Measurements from ENCODE around the gene IL17REL.

IL17REL gene

DNA sequence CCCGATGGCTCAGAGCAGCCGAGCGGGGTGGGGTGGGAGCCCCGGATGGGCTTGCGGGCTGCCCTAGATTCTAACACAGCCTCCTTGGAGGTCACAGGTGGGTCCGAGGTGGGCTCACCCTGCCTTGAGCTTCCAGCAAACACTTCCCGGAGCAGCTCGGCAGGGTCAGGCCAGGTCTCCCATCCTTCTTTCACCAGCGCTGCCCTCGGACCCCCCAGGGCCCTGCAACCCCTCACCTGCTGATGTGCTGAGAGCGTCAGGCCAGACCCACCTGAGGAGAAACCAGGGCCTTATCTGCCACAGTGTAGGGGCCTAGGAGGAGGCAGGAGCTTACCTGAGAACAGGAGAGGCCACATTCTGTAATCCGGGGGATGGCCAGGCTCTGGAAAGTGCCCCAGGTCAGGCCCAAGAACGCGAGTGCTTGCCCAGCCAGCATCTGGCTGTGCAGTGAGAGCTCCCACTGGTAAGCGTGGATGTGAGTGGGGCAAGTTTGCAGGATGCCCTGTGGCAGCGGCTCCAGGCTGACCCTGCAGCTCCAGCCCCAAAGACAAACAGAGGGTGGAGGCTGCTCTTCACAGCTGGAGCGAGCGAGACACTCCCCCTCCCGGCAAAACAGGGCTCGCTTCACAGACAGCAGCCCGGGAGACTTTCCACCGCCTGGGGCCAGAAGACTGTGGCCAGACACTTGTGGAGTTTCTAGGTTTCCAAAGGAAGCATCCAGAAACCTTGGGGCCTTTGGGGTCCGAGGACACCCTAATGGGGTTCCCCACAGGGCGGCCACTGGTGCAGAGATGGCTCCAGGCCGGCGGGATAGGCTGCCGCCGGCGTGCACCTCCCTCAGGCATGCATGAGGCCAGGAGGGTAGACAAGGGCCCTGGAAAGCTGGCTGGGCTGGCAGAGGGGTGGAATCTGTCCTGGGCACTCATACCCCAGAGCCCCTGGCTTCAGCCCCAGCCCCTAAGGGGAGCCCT, at the start of gene IL17REL:
TSS of gene IL17REL (minus strand) at position 555 of the 971 bp plus-strand sequence. CDS start at position 436, 119 bp downstream.
- DNase-seq (ENCODE audit: low read depth in 2 of 3, low spot score in 1 of 3): no peak

DNA sequence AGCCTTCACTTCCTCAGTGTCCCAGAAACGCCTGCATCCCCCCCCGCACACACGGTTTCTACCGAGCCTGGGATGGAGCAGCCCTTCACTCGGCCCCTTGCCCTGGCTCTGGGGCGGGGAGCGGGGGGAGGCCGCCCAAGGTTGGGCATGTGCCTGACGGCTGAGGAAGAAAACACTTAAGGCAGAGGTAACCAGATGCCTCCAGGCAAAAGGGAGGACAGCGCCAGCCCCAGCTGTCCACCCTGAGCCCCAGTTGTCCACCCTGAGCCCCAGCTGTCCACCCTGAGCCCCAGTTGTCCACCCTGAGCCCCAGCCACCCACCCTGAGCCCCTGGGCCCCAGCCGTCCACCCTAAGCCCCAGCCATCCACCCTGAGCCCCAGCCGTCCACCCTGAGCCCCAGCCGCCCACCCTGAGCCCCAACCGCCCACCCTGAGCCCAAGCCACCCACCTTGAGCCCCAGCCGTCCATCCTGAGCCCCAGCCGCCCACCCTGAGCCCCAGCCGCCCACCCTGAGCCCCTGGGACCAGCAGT, 49.3 kb upstream of the IL17REL start:
- DNase-seq (ENCODE audit: low read depth in 2 of 3, low spot score in 1 of 3): no peak

DNA sequence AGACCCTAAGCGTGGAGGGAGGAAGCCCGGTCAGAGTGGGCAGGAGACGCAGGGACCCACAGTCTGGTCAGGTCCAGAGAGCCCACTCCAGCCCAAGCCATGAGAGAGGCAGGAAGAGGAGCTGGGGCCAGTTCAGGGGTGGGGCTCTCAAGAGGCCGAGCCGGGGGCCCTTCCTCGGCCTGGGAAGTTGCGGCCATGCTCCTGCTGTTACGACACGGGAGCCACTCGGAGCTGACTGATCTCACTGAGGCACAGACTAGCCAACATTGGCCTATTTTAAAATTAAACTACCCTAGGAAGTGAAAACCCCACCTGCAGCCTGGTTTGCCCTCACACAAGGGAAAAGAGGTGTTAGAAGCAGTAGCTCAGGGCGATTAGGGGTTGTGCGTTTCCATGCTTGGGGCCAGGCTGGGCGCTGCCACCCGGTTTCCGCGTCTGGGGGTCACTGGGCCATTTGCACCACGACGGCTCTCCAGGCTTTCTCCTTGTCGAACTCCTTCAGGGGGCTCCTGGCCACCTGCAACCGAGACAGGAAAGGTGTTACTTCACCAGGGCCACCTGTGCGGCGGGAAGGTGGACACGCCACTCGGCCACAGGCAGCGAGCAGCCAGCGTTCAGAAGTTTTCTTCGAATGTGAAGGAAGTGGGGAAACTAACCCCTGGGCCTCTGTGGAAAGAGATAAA, 48.7 kb upstream of the IL17REL start:
- no peak for DNase-seq (ENCODE audit: low read depth in 2 of 3, low spot score in 1 of 3)

DNA sequence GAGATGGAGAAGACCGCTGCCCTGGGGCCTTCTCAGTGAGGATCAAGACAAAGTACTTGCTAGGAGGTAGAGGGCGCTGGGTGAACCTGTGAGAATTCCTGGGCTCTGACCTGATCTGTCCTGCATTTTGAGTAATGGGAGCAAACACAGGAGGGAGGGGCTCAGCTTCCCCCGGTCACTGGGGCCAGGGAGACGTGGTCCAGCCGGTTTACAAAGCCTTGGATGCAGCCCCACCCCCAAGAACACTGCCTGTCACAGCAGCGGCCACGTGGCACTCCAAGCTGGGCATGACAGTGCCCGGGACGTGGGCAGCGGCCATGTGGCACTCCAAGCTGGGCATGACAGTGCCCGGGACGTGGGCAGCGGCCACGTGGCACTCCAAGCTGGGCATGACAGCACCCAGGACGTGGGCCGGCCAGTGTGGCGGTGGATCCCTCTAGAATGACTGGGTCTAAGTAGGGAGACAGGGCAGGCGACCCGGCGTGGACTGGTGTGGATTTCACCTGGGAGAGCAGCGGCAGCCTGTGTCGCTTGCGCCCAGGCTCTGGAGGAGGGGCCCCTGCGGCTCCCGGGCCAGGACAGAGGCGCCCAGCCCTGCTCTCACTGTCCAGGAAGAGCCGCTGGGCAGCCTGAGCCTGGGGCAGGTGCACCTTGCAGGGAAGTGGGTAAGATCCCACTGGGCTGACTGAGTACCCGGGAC, 48.0 kb upstream of the IL17REL start:
- DNase-seq (ENCODE audit: low read depth in 2 of 3, low spot score in 1 of 3): no peak

DNA sequence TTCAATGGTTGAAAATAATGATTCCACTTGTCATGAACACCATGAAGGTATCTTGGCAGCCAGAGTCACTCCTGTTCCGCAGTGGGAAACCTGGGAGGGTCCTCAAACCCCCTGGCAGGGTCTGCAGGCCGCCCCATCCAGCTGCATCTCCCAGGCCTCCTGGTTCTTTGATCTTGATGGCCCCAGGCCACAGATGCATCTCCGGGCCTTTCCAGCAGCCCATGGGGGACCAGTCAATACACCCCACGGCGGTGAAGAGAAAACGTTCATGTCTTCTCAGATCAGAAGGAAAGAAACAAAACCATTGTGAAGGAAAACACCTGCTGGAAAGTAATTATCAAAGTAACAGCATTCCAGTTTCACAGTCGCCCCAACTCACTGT, 47.3 kb upstream of the IL17REL start:
- no peak for DNase-seq (ENCODE audit: low read depth in 2 of 3, low spot score in 1 of 3)

DNA sequence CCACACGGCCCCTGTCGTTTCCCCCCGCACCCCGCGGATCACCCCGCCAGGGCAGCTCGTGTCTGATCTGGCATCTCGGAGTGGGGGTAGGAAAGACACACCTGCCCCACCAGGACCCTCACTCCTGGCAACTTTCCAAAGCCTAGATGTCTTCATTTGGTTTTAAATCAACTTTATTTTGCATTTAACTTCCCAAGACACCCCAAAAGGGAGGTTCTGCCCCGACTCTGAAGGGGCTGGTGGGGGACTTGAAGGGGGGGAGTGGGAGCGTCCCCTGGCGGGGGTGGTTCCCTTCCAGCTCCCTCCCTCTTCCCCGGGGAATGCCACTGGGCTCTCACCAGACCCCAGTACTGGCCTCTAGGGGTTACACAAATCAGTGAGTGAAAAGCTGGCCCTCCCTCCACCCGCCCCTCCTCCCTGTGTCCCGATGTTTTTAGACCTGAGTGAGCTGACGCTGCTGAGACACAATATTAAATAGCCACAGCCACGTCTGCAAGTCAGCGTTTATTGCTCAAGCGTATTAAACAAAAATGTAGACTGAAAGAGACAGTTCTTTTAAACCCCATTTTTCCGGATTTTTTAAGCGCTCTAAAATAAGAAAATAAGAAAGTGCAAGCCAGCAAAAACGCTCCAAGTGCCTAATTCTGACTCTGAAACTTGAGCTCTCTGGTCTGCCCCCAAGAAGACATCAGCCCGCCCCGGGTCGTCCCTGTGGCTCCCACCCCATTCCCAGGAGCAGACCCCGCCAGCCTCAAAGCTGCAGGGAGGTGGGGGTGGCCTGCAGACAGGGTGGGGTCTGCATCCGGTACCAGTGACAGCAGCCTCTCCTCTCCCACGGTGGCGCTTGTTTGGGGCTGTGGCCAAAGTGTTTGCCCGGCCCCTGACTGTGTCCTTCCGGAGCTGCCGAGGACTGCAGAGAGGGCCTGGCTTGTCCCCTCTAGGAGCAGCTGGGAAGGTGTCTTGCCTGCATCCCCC, 46.6 kb upstream of the IL17REL start:
- no peak for DNase-seq (ENCODE audit: low read depth in 2 of 3, low spot score in 1 of 3)

DNA sequence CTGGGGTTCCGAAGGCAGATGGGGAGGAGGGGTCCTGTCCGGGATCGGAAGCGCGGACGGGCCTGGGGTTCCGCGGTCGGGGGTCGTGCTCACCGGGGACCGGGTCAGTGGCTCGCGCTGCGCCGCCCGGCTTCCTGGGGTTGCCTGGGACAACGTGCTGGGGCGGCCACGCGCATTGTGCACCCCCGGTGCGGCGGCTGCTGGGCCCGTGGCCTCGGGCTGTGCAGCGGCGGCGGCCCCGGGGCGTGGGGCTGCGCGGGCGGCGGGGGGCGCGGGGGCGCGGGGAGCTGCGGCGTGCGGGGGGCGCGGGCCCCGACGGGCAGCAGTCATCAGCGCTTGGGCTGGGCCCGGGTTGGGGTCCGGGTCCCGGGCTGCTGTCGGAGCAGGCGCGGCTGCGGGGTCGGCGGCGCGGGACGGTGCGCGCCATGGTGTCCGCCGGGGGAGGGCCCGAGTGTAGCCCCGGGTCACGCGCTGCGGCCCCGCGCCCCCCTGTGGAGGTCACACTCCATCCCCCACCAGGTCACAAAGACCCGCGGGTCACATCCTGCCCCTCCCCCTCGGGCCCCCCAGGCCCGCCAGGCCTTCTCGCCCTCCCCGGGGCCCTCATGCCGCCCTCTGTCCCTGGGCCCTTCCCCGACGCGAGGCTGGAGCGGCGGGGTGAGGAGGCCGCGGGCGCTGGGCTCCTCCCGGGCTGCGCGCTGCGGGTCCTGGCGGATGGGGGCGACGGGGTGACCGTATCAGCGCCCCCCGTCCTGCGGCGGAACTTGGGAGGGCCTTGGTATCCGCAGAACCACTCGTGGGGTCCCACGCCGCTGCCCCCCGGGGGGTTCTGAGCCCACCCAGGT, 45.7 kb upstream of the IL17REL start, which contains the start of gene TTLL8:
TSS of gene TTLL8 (minus strand) at position 238 of the 845 bp plus-strand sequence.
- no peak for DNase-seq (ENCODE audit: low read depth in 2 of 3, low spot score in 1 of 3)

DNA sequence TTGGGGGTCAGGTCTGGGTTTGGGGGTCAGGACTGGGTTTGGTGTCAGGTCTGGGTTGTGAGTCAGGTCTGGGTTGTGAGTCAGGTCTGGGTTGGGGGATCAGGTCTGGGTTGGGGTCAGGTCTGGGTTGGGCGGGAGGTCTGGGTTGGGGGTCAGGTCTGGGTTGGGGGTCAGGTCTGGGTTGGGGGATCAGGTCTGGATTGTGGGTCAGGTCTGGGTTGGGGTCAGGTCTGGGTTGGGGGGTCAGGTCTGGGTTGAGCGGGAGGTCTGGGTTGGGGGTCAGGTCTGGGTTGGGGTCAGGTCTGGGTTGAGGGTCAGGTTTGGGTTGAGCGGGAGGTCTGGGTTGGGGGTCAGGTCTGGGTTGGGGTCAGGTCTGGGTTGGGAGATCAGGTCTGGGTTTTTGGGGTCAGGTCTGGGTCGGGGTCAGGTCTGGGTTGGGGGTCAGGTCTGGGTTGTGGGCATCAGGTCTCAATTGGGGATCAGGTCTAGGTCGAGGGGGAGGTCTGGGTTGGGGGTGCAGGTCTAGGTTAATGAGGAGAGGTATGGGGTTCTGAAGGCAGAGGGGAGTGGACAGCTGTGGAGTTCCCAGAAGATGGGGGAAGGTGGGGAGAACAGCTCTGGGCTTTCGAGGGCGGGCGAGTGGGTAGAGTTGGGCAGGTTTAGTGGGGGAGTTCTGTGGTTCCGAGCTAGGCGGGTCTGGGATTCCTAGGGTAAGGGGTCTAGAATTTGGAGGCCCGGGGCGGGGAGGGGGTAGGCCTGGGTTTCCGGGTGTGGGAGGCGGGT, 44.9 kb upstream of the IL17REL start:
- no peak for DNase-seq (ENCODE audit: low read depth in 2 of 3, low spot score in 1 of 3)

DNA sequence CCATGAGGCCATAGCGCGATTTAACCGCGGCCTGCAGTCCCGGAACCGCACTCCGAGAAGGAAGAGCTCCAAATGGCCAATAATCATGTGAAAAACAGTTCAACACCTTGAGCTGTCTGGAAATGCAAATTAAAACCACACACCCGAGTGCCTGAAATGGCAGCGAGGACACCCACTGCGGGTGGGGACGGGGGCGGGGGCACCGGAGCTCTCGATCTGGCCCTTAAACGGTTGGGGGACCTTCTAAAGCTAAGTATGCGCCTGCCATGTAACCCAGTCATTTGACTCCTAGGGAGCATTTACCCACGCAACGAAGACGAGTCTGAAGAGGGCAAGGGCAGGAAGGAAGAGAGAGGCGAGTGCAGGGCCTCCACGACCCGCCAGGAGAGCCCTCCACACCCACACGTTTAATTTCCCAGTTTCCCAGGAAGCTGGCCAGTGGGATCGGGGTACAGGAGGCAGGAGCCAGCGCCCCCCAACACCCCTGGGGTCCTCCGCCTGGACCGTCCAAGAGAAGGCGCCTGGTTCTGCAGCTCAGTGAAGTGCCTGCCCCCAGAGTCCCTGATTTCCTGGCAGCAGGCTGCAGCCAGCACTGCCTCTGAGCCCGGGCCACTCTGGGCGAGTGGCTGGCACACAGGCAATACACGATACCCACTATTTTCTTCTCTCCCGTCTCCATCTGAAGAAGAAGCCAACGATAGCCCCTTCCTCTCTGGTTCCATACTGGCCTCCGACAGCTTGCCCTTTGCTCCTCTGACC, 43.8 kb upstream of the IL17REL start:
- DNase-seq (ENCODE audit: low read depth in 2 of 3, low spot score in 1 of 3): no peak

DNA sequence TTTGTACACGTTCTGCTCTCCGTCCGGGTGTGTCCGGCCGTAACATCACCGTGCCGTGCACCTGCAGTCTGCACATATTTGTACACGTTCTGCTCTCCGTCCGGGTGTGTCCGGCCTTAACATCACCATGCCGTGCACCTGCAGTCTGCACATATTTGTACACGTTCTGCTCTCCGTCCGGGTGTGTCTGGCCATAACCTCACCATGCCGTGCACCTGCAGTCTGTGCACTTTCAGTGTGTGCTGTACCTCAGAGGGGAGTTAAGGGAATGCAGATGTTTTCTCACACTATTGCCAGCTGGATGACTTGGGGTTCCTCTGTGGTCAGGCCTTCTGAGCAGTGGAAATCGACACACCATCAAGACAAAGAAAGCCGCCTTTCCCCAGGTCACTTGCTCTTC, 41.3 kb upstream of the IL17REL start:
- DNase-seq (ENCODE audit: low read depth in 2 of 3, low spot score in 1 of 3): no peak

DNA sequence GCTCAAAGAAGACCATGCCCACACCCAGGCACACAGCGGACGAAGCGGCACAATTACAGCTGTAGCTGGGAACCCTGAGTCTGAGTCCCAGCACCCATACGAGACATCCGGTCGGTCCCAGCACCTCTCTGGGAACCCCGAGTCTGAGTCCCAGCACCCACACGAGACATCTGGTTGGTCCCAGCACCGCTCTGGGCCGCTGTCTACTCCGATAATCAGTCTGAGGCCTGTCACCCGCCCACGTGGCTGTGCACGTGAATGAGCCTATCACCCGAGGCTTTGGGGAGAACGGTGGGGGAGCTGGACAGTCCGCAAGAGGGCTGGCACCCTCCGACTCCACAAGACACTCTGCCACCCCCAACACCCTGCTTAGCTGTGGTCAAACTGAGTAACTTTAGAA, 39.4 kb upstream of the IL17REL start:
- no peak for DNase-seq (ENCODE audit: low read depth in 2 of 3, low spot score in 1 of 3)

DNA sequence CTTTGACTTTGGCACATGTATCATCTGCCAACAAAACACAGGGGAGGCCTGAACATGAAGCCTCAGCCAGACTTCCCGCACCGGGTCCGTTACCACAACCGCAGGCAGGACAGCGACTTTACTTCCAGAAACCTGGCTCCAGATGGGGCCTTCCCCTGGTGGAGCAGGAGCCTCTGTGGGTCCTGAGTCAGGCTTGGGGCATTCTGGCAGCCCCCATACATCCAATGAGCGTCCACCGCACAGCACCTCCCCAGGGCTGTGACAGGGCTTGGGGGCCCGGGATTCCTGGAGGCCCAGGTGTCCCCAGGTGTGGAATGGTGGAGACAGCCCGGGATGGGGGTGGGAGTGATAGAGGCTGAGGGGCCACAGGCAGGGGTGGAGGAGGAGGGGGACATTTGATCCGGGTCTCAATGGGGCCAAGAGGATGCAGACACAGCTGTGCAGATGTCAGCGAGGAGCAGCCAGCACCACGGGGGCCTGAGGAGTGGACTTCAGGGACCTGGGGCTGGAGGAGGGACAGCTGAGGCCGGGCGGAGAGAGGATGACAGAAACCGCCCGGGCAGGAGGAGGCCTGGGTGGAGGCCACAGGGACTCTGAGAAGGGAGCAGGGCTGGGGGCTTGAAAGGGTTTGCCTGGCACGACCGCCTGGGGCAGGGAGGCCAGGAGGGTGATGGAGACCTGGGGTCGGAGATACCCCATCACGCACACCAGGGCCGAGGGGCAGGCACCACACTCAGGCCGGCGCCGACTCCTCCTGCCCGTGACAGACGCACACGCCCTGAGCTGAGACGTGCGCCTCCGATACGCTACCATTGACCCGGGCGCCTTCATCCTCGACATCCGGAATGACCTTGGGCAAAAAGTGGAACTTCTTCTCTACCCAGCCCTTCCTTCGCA, 37.0 kb upstream of the IL17REL start:
- no peak for DNase-seq (ENCODE audit: low read depth in 2 of 3, low spot score in 1 of 3)

DNA sequence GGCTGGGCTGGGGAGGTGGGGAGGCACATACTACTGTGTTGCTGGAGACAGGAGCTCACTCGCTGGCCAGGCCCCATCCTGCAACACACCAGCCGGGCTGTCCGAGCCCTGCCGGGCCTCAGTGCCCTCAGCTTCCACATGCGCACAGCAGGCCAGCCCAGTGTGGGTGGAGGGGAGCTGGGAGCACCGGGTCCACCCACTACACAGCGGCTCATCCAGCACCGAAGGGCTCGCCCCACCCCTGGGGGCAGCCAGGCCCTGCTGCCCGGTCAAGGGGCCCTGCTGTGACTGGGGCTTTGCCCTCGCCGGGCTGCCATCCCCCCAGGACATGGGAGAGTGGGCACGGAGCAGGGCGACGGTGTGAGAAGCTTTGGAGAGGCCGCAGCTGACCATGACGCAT, 36.3 kb upstream of the IL17REL start:
- DNase-seq (ENCODE audit: low read depth in 2 of 3, low spot score in 1 of 3): no peak

DNA sequence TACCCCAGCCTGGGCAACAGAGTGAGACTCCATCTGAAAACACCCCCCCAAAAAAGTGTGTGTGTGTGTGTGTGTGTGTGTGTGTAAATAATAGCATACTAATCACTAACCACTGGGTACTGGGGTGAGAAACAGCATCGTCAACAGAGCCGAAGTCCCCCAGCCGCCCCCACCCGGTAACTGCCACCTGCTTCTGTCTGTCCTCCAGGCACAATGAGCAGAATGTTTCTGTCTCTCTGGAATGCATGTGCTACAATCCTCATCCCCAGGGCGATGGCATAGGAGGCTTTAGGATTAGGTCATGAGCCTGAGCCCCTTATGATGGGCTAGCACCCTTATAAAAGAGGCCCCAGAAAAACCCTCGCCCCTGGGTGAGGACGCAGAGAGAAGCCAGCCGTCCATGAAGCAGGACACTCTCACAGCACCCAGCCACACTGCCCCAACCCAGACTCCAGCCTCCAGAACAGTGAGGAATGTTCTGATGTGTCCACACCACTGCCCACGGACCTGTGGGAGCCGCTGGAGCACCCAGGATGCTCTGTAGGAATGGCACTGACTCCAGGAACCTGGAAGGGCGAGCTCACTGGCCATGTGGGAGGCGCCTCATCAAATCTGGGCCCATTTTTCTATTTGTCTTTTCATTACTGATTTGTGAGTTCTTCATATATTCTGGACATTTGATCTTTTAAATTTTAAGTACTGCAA, 35.6 kb upstream of the IL17REL start:
- no peak for DNase-seq (ENCODE audit: low read depth in 2 of 3, low spot score in 1 of 3)

DNA sequence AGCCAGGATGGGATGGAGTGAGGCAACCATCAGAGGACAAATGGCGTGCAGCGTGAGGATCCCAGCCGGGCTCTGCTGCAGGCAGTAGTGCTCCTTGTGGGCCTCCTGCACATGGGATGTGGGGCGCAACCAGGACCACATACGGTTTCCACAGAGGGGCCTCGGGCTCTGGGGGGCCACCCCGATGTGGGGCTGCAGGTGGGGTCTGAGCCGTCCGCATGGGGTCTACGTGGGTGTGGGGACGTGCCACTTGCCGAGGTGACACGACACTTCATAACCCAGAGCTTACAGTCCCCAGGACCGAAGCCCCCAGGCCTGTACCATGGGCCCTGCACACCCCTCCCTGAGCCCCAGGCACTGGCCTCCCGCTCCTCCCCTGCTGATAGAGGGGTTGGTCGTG, 34.8 kb upstream of the IL17REL start:
- no peak for DNase-seq (ENCODE audit: low read depth in 2 of 3, low spot score in 1 of 3)

All from stimulated activated CD4-positive, alpha-beta T cell treated with anti-CD3 and anti-CD28 coated beads, Interleukin-12 subunit alpha, Interleukin-12 subunit beta, amount 100 ng/mL, for 48 hours (primary cell).